Ascending aorta (tissue), 2 donors: ENCODE measurements around the gene MPZL1. TPM values are rescaled to one million over a fixed set of nuclear protein-coding genes. Genes with fewer than 3 reads are reported as not detected.

Source experiments
- DNase-seq, 2 donors: peaks; one replicate each; pipeline ENCODE4 v3.0.0-alpha.2; 2019; ENCODE audit warnings: low spot score in 2 of 2
- H3K27ac ChIP-seq, 2 donors: fragments of 200-600 bp; sonication (generic); one replicate each; pipeline ENCODE4 v1.5.1; 2016 to 2017; ENCODE audit warnings: mild to moderate bottlenecking in 1 of 2
- H3K27me3 ChIP-seq: fragments of 200-600 bp; sonication (generic); one replicate; pipeline ENCODE4 v1.5.1; 2017
- H3K36me3 ChIP-seq, 2 donors: fragments of 200-600 bp; sonication (generic); one replicate each; pipeline ENCODE4 v1.5.1; 2016
- H3K4me1 ChIP-seq, 2 donors: fragments of 200-600 bp; sonication (generic); one replicate each; pipeline ENCODE4 v1.5.1; 2016 to 2017; ENCODE audit warnings: mild to moderate bottlenecking in 1 of 2
- H3K4me3 ChIP-seq, 2 donors: fragments of 200-600 bp; sonication (generic); one replicate each; pipeline ENCODE4 v1.5.1; 2016 to 2017; ENCODE audit warnings: mild to moderate bottlenecking in 1 of 2
- H3K9me3 ChIP-seq, 2 donors: fragments of 200-600 bp; sonication (generic); one replicate each; pipeline ENCODE4 v1.5.1; 2016
- CTCF ChIP-seq, 3 experiments: fragments of 200-600 bp in 2 of 3; fragments of 450-650 bp in 1 of 3; sonication (generic) in 2 of 3; IDR thresholded peaks; one replicate each; pipeline ENCODE4 v1.5.1; 2016 to 2019; ENCODE audit warnings: antibody characterized with exemption in 3 of 3, mild to moderate bottlenecking in 1 of 3, moderate library complexity in 1 of 3
- intact Hi-C: fragments of 100-400 bp; cut with DNase I; formaldehyde crosslinking; loops from one replicate; pipeline ENCODE4 v1.15.1; 2023
- total RNA-seq: library from RNA; depleted of rRNA; stranded (reverse); fragments of >200 nt; gene quantifications from one replicate; pipeline ENCODE4 v1.1.0, GENCODE V29; 2016

The MPZL1 gene
- total RNA-seq, 1 donor from 2014 or later = 58.9 TPM

GRCh38 chr1:167746013-167746672 lies 24.4 kb downstream of the MPZL1 start:
- no peak for DNase-seq
- TF ChIP-seq CTCF (IDR thresholded peaks at IDR 0.05) = no peak
- Histone ChIP-seq H3K27me3 (no peaks in the 10 kb centered on the region), H3K27ac (no peak overlapping the region), H3K9me3 (no peaks in the 10 kb centered on the region), H3K36me3 (no peaks in the 10 kb centered on the region), H3K4me3 (no peak overlapping the region), H3K4me1 (peaks cover 0 to 18% of the 10 kb centered on the region in 2 donors)
- intact Hi-C loops = no loop called here

DNA sequence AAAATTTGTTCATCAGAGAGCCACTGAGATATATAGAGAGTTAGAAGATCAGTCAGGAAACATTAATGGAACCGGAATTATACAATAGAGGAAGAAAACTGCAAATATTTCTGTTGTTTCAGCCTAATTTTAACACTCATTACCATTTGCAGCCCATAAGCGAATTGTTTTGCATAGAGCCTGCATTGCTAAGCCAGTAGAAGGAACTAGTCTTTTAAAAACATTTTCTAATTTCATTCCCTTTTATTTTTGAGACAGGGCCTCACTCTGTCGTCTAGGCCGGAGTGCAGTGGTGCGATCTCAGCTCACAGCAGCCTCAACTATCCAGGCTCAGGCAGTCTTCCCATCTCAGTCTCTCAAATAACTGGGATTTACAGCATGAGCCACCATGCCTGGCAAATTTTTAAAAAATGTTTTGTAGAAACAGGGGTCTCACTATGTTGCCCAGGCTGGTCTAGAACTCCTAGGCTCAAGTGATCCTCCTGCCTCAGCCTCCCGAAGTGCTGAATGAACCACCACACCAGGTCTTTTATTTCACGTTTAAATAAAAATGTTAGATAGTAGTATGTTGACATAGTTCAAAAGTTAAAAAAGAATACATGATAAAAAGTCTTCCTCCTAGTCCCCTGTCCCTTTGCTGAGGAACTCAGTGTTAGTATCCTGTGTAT lies 25.3 kb downstream of the MPZL1 start:
- intact Hi-C loops = no loop called here
- DNase-seq = no peak
- H3K27ac ChIP-seq = peak overlapping the region in 1 of 2 donors; percentile 17
- H3K4me1 ChIP-seq = peaks cover 0 to 21% of the 10 kb centered on the region in 2 donors
- H3K4me3 ChIP-seq = no peak overlapping the region
- H3K36me3 ChIP-seq = no peaks in the 10 kb centered on the region
- no peaks in the 10 kb centered on the region for H3K9me3 ChIP-seq
- TF ChIP-seq CTCF (IDR thresholded peaks at IDR 0.05) = no peak
- H3K27me3 ChIP-seq = no peaks in the 10 kb centered on the region

DNA sequence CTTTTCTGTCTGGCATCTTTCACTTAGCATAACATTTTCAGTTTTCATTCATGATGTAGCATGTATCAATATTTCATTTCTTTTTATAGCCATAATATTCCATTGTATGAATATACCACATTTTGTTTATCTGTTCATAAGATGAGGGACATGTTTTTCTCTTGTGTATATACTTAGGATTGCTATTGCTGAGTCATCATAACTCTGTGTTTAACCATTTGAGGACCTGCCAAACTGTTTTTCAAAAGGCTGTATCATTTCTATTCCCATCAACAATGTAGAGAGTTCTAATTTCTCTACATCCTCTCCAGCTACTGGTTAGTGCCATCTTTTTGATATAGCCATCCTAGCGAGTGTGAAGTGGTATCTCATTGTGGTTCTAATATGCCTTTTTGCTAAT lies 26.2 kb downstream of the MPZL1 start:
- no peaks in the 10 kb centered on the region for H3K27me3 ChIP-seq
- H3K36me3 ChIP-seq = no peaks in the 10 kb centered on the region
- no peak overlapping the region for H3K4me3 ChIP-seq
- H3K4me1 ChIP-seq = peaks cover 0 to 24% of the 10 kb centered on the region in 2 donors
- H3K9me3 ChIP-seq = no peaks in the 10 kb centered on the region
- no peak for DNase-seq
- intact Hi-C loops = no loop called here
- H3K27ac ChIP-seq = no peak overlapping the region
- TF ChIP-seq CTCF (IDR thresholded peaks at IDR 0.05) = no peak

DNA sequence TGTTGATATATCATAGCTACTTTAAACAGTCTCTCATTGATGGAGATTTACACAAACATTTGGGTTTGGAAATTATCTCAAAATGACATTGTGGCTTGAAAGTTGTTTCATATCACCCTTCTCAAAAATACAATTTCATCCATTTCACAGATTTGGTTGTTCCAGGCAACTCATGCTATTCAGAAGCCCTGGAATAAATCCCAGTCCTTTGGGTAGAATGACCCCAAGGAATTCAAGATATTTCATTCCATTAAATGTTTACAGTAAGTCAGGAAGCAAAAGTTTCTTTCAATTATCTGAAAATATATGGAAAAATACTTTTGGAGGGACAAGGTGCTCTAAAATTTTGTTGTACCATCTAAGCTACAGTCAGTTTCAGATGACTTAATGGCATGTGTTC lies 27.1 kb downstream of the MPZL1 start:
- DNase-seq = no peak
- peaks cover 0 to 24% of the 10 kb centered on the region in 2 donors for H3K4me1 ChIP-seq
- no peaks in the 10 kb centered on the region for H3K36me3 ChIP-seq
- no peaks in the 10 kb centered on the region for H3K27me3 ChIP-seq
- H3K9me3 ChIP-seq = no peaks in the 10 kb centered on the region
- no peak overlapping the region for H3K4me3 ChIP-seq
- TF ChIP-seq CTCF (IDR thresholded peaks at IDR 0.05) = no peak
- H3K27ac ChIP-seq = no peak overlapping the region
- intact Hi-C loops = no loop called here

GRCh38 chr1:167749741-167750140 lies 28.0 kb downstream of the MPZL1 start:
- no peak for DNase-seq
- intact Hi-C loops = no loop called here
- no peak overlapping the region for H3K27ac ChIP-seq
- no peak for TF ChIP-seq CTCF (IDR thresholded peaks at IDR 0.05)
- H3K36me3 ChIP-seq = no peaks in the 10 kb centered on the region
- no peaks in the 10 kb centered on the region for H3K9me3 ChIP-seq
- H3K4me3 ChIP-seq = no peak overlapping the region
- H3K4me1 ChIP-seq = peaks cover 0 to 22% of the 10 kb centered on the region in 2 donors
- H3K27me3 ChIP-seq = no peaks in the 10 kb centered on the region
